ENCODE results near the gene ZMIZ2.

GRCh38 chr7:44706788-44707557 lies 41.7 kb upstream of the ZMIZ2 start:
- TF ChIP-seq CTCF (IDR thresholded peaks at IDR 0.05): no peak
- no peak for TF ChIP-seq POLR2A (IDR thresholded peaks at IDR 0.05)

All from thyroid gland (tissue), 4 donors.